Adipocyte (in vitro differentiated cells): ENCODE measurements around the gene HAUS3.

Experiments used
- DNase-seq: peaks from one replicate; pipeline ENCODE4 v3.0.0-alpha.2; 2015; ENCODE audit warnings: low read depth
- H3K27me3 ChIP-seq: replicated peaks from 2 replicates; pipeline ENCODE4 v1.7.0; 2013; ENCODE audit warnings: mild to moderate bottlenecking, low read length, moderate library complexity; ENCODE audit not compliant: control insufficient read depth, insufficient read depth
- H3K36me3 ChIP-seq: 2 replicates; pipeline ENCODE4 v1.7.0; 2013; ENCODE audit warnings: low read length, mild to moderate bottlenecking, moderate library complexity; ENCODE audit not compliant: control insufficient read depth, insufficient read depth, severe bottlenecking
- H3K4me1 ChIP-seq: 2 replicates; pipeline ENCODE4 v1.7.0; 2013; ENCODE audit warnings: mild to moderate bottlenecking, low read length, moderate library complexity; ENCODE audit not compliant: control insufficient read depth, insufficient read depth
- H3K4me3 ChIP-seq: 2 replicates; pipeline ENCODE4 v1.7.0; 2013; ENCODE audit warnings: mild to moderate bottlenecking, low read length, moderate library complexity
- H3K9ac ChIP-seq: 2 replicates; pipeline ENCODE4 v1.7.0; 2013; ENCODE audit warnings: mild to moderate bottlenecking, low read length, moderate library complexity
- H3K9me3 ChIP-seq: 2 replicates; pipeline ENCODE4 v1.7.0; 2013; ENCODE audit warnings: mild to moderate bottlenecking, low read length, moderate library complexity; ENCODE audit not compliant: control insufficient read depth

HAUS3 gene

DNA sequence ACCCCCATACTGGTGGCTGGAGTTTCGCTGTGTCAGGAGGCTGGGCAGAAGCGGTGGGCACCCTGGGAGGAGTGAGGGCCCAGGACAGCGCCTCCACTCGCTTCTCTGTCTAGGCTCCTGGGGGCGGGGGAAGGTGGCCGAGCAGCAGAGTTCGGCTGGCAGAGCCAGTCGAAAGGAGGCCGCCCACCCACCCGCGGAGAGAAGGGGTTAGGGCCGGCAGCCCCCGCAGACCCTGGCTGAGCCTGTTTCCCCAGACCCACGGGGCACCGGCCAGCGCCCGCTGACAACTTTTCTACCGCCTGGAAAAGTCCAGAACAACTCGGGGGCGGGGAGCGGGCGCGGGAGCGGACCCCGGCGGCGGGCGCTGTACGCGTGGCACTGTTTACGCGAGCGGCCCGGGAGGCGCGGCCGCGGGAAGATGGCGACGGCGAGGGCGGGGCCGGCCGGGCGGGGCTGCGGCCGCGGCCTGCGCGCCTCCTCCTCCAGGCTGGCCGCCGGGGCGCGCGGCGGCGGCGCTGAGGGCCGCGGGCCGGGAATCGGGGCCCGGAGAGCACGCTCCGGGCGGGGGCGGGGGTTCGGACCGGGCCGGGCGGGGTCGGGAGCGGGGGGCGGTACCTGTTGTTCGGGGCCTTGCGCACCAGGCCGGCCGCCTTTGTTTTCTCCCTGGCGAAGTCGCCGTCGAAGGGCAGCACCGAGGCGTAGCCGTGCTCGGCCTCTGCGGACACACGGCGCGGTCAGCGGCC, 19.4 kb upstream of the HAUS3 start:
- DNase-seq, result peak; percentile 84
- H3K36me3 ChIP-seq, result peaks cover 4% of the 10 kb centered on the region
- peak overlapping the region; percentile 88 for H3K4me3 ChIP-seq
- no peaks in the 10 kb centered on the region for H3K27me3 ChIP-seq
- peaks cover 47% of the 10 kb centered on the region for H3K4me1 ChIP-seq
- no peaks in the 10 kb centered on the region for H3K9me3 ChIP-seq
- peak overlapping the region; percentile 95 for H3K9ac ChIP-seq

- H3K9ac ChIP-seq, result peak overlapping the region; percentile 95
- peak; percentile 52 for DNase-seq
- peaks cover 48% of the 10 kb centered on the region for H3K4me1 ChIP-seq
- H3K9me3 ChIP-seq, result no peaks in the 10 kb centered on the region
- peak overlapping the region; percentile 88 for H3K4me3 ChIP-seq
- no peaks in the 10 kb centered on the region for H3K27me3 ChIP-seq
- peaks cover 4% of the 10 kb centered on the region for H3K36me3 ChIP-seq
These were observed 18.6 kb upstream of the HAUS3 start for GRCh38 chr4:2260344-2261109.

GRCh38 chr4:2259541-2260343, 17.8 kb upstream of the HAUS3 start:
- Histone ChIP-seq H3K27me3 (no peaks in the 10 kb centered on the region), H3K4me3 (peak overlapping the region; percentile 88), H3K36me3 (peaks cover 10% of the 10 kb centered on the region), H3K9ac (peak overlapping the region; percentile 95), H3K4me1 (peaks cover 47% of the 10 kb centered on the region), H3K9me3 (no peaks in the 10 kb centered on the region)
- DNase-seq, result no peak

GRCh38 chr4:2259036-2259540, 17.2 kb upstream of the HAUS3 start:
- H3K9ac ChIP-seq, result peak overlapping the region; percentile 95
- no peaks in the 10 kb centered on the region for H3K27me3 ChIP-seq
- DNase-seq, result no peak
- H3K4me1 ChIP-seq, result peaks cover 47% of the 10 kb centered on the region
- H3K9me3 ChIP-seq, result no peaks in the 10 kb centered on the region
- peak overlapping the region; percentile 88 for H3K4me3 ChIP-seq
- peaks cover 16% of the 10 kb centered on the region for H3K36me3 ChIP-seq

DNA sequence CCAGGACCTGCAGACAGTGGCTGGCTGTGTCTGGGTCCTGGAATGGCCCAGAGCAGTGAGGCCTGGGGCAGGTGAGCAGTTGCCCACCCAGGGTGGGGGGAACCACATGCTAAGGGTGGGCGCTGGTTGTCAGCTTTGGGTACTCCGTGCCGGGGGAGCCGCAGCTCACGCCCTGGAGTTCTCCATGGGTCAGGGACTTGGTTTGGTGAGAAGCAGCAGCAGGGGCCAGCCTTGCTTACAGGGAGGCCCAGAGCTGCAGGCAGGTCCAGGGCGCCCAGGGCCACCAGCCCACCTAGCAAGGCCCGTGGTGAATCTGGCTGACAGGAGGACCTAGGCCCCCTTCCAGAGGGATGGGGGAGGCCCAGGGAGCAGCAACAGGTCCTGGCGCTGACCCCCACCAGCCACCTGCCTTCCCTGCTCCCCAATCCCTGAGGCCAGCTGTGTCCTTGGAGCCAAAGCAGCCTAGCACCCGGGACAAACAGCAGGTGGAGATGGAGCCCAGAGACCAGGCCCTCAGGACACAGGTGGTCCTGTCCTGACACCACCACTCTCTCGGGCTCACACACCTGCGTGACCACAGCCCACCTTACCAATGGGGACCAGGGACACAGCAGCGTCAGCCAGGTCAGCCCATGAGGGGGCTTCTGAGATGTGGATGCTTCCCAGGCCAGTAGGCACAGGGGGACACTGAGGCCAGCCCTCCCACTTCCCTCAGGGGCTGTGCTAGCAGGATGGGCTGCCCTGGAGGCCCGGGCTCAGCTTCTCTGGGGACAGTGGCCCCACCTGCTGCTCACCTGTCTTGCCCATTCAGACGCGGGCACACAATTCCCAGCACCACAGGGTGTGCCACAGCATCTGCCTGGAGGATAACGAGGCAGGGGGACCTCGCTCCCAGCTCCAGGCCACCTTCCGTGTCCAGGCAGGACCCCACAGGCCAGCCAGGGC, 16.4 kb upstream of the HAUS3 start:
- H3K9ac ChIP-seq, result peak overlapping the region; percentile 95
- no peaks in the 10 kb centered on the region for H3K27me3 ChIP-seq
- no peak for DNase-seq
- H3K9me3 ChIP-seq, result no peaks in the 10 kb centered on the region
- peaks cover 47% of the 10 kb centered on the region for H3K4me1 ChIP-seq
- H3K4me3 ChIP-seq, result no peak overlapping the region
- H3K36me3 ChIP-seq, result peaks cover 23% of the 10 kb centered on the region

DNA sequence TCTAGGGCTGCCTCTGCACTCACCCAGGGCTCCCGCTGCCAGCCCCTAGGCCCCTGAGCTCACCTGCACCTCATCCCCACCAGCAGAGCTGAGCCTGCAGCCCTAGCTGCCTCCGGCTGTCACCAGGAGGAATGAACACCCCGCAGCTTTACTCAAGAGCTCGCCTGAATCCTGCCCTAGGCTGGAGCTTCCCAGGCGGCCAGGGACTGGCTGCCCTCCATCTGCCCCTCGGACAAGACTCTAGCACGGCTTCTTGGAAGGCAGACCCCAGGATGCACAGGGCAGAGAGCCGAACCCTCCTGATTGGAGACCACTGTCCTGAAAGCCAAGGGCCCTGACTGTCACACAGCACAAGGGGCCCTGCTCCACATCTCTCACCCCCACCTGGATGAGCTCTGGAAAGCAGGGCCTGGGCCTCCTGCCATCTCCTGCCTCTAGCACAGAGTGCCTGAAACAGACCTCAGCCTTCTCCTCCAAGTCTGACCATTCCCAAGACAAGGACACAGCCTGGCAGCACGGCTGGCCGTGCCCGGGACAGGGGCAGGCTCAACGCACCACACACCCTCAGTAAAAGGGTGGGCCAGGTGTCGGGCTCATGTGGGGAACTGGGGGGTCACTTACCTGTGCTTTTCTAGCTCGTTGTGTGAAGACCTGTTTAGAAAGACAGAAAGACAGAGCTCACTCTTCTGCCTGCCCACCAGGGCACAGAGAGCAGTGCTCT, 15.6 kb upstream of the HAUS3 start:
- peak overlapping the region; percentile 19 for H3K9ac ChIP-seq
- no peaks in the 10 kb centered on the region for H3K9me3 ChIP-seq
- peaks cover 45% of the 10 kb centered on the region for H3K4me1 ChIP-seq
- no peaks in the 10 kb centered on the region for H3K27me3 ChIP-seq
- DNase-seq, result no peak
- peaks cover 29% of the 10 kb centered on the region for H3K36me3 ChIP-seq
- no peak overlapping the region for H3K4me3 ChIP-seq

DNA sequence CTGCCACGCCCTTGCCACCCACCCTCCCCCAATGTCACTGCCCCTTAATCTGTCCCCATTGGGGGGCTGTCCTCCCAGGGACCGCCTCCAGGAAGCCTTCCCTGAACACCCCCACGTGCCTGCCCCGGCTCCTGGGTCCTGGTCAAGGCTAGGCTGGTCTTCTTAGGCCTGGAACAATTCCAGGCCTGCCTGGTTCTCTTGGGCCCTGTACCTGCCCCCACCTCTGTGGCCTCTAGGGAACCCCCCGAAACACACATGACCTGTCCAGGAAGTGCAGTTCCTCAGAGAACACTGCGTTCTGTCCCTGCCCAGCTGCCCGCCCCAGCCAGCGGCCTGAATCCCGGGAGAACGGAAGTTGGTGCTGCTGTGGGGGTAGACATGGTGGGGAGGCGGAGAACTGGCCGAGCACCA, 14.9 kb upstream of the HAUS3 start:
- Histone ChIP-seq H3K9ac (peak overlapping the region; percentile 5), H3K4me1 (peaks cover 45% of the 10 kb centered on the region), H3K4me3 (no peak overlapping the region), H3K9me3 (no peaks in the 10 kb centered on the region), H3K36me3 (peaks cover 32% of the 10 kb centered on the region), H3K27me3 (no peaks in the 10 kb centered on the region)
- DNase-seq, result no peak

DNA sequence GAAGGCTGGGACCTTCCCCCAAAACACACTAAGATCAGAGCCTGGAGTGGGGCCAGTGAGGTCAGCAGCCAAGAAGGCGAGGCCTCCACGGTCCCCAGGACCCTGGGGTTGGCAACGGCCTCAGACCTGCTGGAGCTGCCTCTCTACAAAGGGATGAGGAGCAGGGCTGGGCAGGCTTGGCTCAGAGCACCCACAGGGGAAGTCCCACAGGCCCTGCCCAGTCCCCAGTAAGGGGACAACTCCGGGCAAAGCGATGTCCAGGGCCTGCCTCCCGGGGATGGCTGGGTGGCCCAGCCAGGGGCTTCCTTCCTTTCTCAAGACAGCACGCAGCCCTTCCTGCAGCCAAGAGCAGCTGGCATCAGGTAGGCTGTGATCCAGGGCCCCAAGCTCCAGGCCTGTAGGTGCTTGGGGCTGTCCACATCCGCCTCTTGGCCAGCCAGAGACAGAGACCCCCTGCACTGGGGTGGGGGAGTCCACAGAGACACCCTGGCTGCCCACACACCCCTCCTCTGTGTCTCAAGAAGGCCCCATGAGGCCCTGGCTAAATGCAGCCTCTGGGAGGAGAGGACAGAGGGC, 14.3 kb upstream of the HAUS3 start:
- no peak for DNase-seq
- Histone ChIP-seq H3K4me1 (peaks cover 45% of the 10 kb centered on the region), H3K9ac (peak overlapping the region; percentile 25), H3K27me3 (no peaks in the 10 kb centered on the region), H3K4me3 (no peak overlapping the region), H3K9me3 (no peaks in the 10 kb centered on the region), H3K36me3 (peaks cover 37% of the 10 kb centered on the region)

DNA sequence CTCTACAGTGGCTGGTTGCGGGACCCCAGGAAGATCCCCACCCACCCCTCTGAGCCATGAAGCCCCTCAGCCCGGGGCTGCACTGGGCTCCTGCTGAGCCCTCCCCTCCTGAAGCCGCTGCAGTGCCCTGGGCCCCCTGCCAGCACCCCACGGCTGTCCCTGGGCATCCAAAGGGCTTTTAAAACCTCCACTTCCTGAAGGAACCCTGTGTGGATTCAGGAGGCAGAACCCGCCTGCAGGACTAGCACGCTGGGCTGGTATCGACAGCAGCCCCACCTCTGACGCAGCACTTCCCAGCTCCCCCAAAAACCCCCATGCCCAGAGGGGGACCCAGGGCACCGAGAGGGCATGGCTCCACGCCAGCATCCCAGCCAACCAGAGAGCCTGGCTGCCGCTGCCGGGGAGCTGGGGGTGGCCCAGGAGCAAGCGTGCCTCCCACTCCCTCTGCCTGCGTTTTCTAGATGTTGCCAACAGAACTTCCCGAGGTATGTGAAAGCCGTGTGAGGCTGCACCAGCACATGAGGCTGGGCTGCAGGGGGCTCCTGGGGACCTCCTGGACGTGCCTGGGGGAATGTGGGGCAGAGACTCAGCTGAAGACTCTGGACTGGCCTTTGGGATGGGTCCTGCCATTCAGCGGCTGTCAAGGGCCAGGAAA, 13.7 kb upstream of the HAUS3 start:
- Histone ChIP-seq H3K9ac (peak overlapping the region; percentile 25), H3K9me3 (no peaks in the 10 kb centered on the region), H3K4me3 (no peak overlapping the region), H3K27me3 (no peaks in the 10 kb centered on the region), H3K4me1 (peaks cover 43% of the 10 kb centered on the region), H3K36me3 (peaks cover 43% of the 10 kb centered on the region)
- DNase-seq, result no peak
